ENCODE measurements around the gene ACTA1. TPM values are rescaled to one million over a fixed set of nuclear protein-coding genes. Genes with fewer than 3 reads are reported as not detected.

Gene ACTA1
- total and polyA plus RNA-seq, 2 of the 8 experiments (the other 6 are each of a cell fraction or from before 2014, with no cell fraction given), result 23.5 to 58.2 TPM

GRCh38 chr1:229433364-229434004, 410 bp downstream of the ACTA1 start (continued):
- TF ChIP-seq EGR1 (IDR thresholded peaks at IDR 0.05; ENCODE audit: borderline replicate concordance, low read depth, low read length), result no peak
- peak; percentile 93 for TF ChIP-seq EZH2 (IDR thresholded peaks at IDR 0.05; ENCODE audit: low read depth, low read length, severe bottlenecking)
- TF ChIP-seq, protein P1, sequence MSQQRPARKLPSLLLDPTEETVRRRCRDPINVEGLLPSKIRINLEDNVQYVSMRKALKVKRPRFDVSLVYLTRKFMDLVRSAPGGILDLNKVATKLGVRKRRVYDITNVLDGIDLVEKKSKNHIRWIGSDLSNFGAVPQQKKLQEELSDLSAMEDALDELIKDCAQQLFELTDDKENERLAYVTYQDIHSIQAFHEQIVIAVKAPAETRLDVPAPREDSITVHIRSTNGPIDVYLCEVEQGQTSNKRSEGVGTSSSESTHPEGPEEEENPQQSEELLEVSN (IDR thresholded peaks at IDR 0.05), result peak; percentile 81
- no peak for TF ChIP-seq ZNF274 (IDR thresholded peaks at IDR 0.05; ENCODE audit: borderline replicate concordance, extremely low read depth, low read length)
- no peak for TF ChIP-seq EP300 (IDR thresholded peaks at IDR 0.05; ENCODE audit: borderline replicate concordance in 1 of 2, low read depth in 2 of 2, low read length in 2 of 2)
- no peak for TF ChIP-seq KDM1A (IDR thresholded peaks at IDR 0.05; ENCODE audit: borderline replicate concordance, low read length)
- no peak for TF ChIP-seq MAFK (IDR thresholded peaks at IDR 0.05; ENCODE audit: low read depth, low read length)
- TF ChIP-seq RBBP5 (IDR thresholded peaks at IDR 0.05; ENCODE audit: borderline replicate concordance, low read depth, low read length), result no peak
- TF ChIP-seq SUZ12 (IDR thresholded peaks at IDR 0.05; ENCODE audit: low read length), result peak; percentile 92; the same call in 1 of the 2 replicates

Data from H1 (cell line).